ENCODE measurements around the gene AFTPH.

Gene AFTPH

DNA sequence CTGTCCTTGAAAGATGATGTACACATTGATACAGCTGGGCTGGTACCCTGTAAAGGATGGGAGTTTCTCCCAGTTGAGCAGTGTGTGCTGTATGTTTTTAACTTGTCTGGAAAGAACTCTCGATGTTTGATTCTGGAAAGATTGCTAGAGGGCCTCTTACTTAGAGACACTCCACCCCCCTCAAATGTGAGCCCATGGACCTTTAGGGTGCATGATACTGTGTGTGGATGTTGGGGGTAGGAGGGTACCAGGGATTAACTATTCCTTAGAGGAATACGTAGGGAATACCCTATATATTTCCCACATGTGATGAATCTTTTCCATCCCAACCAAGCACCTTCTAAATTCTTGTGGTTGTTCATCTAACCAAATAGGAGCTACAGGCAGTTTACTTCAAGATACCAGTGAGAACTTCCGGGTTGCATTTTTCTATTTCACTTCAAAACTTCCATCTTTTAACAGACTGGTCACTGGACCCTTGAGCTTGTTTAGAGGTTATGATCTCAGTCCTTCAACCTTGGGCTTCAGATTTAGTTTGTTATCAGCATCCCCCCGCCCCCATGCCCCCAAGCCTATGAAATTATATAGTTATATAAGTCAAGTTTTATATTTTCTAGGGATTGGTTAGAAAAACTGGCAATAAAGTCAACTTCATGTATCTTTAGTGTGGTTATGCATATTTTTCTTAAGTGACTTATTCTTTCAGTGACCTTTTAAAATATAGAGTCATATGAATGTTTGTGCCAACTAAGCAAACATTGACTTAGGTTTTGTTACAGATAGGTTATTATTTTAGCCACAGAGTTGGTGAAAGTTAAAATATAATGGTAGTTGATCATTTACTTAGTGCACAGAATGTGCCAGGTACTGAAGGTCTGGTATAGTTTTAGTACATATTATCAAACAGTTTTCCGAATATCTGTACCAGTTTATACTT lies 18.2 kb downstream of the AFTPH start:
- no peak for DNase-seq

- no peak for DNase-seq
These were observed 19.0 kb downstream of the AFTPH start for GRCh38 chr2:64543008-64543697.

DNA sequence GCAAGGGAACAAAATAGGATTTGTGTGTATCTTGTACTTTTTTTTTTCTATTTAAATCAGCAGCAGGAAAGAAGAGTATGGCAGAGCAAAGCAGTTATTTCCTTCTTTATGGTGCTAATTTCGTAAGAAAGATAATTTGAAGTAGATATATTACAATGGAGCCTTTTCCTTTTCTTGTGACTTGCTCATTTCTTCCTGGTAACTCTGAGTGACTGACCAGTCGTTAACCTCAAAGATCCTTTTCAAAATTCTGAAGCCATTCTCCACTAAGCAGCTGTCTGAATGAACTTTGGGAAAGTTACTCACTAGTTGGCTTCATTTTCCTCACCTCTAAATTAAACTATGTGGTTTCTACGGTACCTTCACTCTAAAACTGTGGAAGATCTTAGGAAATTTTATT lies 24.6 kb downstream of the AFTPH start:
- DNase-seq = no peak

- DNase-seq = no peak
These were observed 25.9 kb downstream of the AFTPH start for GRCh38 chr2:64550042-64550441.

DNA sequence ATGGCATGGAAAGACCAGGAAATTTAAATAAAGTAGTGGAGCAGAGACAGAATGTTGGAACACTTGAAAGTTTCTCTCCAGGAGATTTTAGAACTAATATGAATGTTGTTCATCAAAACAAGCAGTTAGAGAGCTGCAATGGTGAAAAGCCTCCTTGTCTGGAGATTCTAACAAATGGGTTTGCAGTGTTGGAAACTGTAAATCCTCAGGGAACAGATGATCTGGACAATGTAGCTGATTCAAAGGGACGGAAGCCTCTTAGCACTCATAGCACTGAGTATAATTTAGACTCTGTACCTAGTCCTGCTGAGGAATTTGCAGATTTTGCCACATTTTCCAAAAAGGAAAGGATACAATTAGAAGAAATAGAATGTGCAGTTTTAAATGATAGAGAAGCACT lies 27.7 kb downstream of the AFTPH start:
- DNase-seq = no peak

DNA sequence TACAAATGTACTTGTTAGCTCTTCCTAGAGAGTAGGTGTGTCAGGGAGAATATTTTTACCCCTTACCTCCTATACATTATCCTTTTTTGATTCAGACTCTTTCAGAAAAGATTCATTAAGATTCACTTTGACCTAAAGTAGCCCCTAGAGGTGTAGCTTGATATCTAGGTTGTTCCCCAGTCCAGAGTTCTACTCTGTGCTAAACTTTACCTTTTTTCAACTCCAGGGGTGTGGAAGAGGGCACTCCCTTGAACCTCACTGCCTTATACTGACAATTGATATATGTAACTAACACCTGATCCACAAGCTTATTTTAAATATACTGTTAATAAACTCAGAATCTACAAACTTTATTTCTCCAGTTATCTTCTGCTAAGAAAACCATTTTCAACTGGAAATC lies 30.0 kb downstream of the AFTPH start:
- DNase-seq = no peak

DNA sequence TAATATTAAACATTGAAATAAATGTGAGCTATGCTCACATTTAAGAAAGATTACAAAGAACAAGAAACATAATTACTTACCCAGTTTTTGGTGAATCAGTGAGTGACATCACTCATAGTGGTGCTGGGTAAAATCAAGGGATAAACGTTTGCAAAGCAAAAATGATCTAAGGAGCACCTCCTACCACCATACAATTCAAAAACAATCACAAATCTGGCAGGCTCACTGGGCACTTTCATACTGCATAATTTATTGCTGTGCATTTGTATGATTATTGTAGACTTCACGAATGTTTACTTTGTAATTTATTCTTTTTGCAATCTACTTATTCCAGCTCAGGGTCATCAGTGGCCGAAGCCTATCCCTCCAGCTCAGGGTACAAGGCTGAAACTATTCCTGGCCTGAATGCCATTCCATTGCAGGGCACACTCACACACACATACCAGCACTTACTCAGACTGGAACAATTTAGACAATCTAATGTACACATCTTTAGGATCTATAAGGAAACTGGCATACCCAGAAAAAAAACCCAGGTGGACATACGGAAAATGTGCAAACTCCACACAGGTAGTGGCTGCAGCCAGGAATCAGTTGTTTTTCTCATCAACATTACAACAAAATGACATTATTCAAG lies 34.4 kb downstream of the AFTPH start:
- no peak for DNase-seq

GRCh38 chr2:64562148-64562784 lies 38.1 kb downstream of the AFTPH start:
- no peak for DNase-seq

GRCh38 chr2:64563436-64563938 lies 39.4 kb downstream of the AFTPH start:
- DNase-seq = no peak

DNA sequence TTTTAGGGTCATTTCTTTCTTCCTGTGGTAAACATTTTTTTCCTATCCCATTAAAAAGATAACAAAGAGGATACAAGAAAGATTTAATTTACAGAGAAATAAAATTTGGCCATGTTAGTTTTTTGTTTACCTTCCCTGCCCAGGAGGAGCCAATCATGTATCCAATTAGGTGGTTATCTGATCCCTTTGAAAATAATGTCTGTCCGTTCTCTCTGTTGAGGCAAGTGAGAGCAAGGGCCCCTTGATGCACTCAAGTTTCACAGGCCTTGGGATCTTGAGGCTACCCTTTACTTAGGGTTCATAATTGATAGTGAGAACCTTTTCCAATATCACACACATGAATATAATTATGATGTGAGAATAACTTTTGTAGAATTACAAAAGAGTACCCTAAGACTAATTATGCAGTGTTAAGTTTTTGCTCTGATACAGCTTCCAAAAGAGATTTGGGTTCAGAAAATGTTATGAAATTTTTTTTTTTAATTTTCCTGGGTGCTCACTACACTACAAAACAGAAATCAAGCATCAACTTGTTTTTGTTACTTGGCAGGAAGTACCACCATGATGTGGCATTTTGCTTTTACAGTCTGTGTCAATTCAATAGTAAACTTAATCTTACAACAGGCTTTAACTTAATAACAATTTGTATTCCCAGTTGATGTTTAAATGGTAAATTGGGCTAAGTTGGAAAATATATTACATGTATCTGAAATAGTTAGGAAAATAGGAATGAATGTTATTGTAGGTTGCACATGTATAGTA lies 42.0 kb downstream of the AFTPH start:
- DNase-seq = no peak

DNA sequence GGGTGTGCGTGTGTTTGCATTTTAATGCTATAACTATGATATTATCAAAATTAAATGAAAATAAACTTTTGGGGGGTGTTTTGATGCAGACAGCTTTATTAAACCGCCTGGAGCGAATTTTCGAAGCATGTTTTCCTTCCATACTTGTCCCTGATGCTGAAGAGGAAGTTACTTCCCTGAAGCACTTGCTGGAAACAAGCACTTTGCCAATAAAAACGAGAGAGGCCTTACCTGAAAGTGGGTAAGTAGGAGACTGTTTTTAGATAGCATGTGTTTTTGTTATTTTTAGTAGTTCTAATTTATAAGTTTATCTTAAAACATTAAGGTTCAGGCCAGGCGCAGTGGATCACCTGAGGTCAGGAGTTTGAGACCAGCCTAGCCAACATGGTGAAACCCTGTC lies 43.3 kb downstream of the AFTPH start:
- no peak for DNase-seq

DNA sequence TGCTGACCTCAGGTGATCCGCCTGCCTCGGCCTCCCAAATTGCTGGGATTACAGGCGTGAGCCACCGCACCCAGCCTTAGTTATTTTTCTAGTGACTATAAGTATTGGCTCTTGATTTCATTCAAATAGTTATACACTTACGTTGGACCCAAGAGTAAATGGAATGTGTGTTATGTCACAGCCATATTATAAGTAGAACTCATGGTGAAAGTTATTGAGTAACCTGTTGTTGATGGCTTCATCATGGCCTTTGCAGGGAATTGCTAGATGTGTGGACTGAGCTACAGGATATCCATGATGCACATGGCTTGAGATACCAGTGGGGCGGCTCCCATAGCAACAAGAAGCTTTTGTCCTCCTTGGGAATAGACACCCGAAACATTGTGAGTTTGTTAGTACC lies 44.7 kb downstream of the AFTPH start:
- DNase-seq = no peak

- no peak for DNase-seq
These were observed 50.7 kb downstream of the AFTPH start for GRCh38 chr2:64574871-64575270.

- DNase-seq = no peak
These were observed 56.9 kb downstream of the AFTPH start for GRCh38 chr2:64581018-64581417.

- DNase-seq = no peak
These were observed 57.8 kb downstream of the AFTPH start for GRCh38 chr2:64581777-64582539.

DNA sequence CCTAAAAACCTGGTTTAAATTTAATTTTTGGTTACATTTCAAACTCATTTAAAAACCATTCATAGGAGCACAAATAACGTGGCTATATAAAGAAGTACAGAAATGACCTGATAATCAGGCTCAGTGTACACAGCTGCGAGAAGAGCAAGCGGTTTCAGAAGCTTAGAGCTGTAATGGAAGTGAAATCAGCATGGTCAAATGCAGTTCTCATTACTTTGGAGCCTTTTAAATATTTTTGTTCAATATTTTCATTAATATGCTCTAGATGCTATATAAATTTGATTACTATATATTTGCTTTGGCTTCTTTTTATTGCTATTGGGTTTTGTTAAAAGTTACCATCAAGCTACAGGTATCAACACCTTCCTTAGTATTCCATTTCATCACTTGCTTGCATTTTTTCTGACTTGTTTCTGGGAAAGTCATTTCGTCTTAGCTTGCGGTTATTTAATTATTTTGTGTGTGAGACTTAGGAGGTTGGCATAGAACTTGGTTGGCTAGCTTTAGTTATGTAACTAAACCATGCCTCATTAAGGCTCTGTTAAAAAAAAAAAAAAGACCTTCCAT lies 58.7 kb downstream of the AFTPH start:
- no peak for DNase-seq

GRCh38 chr2:64586054-64586453 lies 61.9 kb downstream of the AFTPH start:
- DNase-seq = no peak

DNA sequence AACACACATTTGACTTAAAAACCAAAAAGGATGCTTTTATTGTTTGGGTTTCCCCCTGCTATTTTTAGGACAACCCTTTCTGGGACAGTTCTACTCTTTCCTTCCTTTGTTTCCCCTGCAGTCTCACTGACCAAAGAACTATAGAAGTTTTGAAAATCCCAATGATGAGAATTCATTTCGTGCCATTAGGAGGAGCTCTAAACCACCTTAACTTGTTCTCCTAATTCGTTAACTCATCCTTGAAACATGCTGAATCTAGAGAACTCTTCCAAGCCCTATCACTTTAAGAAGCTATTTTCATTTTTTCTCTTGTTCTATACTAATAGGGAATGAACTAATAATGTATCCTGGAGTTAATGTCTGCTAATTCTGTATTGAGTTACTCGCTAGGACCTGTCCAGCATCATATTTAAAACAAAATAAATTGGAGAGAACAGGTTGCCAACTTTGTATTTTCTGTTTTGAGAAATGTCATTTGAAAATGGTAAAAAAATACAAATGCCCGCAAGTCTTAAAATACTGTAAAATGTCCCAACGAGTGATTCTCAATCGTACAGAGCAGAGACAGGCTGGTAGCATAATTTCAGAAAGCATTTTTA lies 62.9 kb downstream of the AFTPH start:
- no peak for DNase-seq

- no peak for DNase-seq
These were observed 63.4 kb downstream of the AFTPH start for GRCh38 chr2:64587561-64587960.

GRCh38 chr2:64591188-64591587 lies 67.1 kb downstream of the AFTPH start:
- DNase-seq = no peak
